NCI-H1417 treated with DMSO at 0.1 percent for 48 hours (cell line): ENCODE data around the gene INTS6L.

Source experiments
- DNase-seq: peaks from one replicate; lab custom pipeline; 2025; lab: John Stamatoyannopoulos, UW

Gene INTS6L

DNA sequence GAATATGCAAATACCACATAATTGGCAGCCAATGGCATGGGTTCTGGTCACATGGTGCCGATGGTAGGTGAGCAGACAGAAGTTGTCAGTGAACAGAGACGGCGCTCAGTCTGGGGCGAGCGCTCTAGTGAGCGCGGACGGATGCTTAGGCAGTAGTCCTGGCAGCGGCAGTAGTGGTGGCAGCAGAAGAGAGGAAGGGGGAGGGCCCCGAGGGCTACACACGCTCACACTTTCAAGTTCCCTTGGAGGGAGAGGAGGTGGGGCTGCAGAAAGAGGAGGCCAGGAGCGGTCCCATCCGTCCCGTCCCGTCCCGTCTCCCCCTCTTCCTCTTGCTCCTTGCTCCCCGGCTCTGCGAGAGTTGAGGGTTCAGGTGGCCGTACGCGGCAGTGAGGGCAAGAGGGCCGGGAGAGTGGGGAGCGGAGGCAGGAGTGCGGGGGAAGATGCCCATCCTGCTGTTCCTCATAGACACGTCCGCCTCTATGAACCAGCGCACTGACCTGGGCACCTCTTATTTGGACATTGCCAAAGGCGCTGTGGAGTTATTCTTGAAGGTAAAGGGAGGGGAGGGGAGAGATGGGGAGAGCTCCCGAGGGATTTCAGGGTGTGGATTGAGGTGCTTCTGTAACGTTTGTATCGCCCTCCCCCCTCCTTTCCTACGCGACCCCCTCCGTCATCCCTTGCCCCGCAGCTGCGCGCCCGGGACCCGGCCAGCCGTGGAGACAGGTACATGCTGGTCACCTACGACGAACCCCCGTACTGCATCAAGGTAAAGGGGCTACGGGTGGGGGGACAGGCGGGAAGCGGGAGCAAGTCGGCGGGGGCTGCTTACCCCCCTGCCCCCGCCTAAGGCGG is at the start of gene INTS6L:
INTS6L (plus strand) TSS at position 108 of the 852 bp plus-strand sequence; CDS start at position 441, 333 bp downstream.
- no peak for DNase-seq

GRCh38 chrX:135476378-135476777 is 44.1 kb upstream of the INTS6L start:
- DNase-seq = no peak

DNA sequence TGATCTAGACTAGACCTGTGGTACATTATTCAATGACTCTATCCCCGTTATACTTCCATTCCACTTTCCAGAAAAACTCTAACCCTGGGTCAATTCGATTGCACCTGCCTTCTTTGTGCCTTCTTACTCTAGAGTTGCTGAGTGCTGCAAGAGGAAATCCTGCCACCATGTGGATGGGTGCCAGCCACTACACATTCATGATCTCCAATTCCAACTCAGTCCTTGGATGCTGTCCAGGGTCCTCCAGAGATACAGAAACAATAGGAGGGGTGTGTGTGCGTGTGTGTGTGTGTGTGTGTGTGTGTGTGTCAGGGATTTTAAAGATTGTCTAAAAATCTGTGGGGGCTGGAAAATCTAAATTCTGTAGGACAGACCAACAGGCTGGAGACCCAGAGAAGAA is 42.9 kb upstream of the INTS6L start:
- no peak for DNase-seq

GRCh38 chrX:135480076-135480475 is 40.4 kb upstream of the INTS6L start:
- DNase-seq = no peak

- DNase-seq = no peak
These were observed 38.7 kb upstream of the INTS6L start for GRCh38 chrX:135481696-135482179.

GRCh38 chrX:135484641-135485289 is 35.7 kb upstream of the INTS6L start:
- DNase-seq = peak; percentile 0

DNA sequence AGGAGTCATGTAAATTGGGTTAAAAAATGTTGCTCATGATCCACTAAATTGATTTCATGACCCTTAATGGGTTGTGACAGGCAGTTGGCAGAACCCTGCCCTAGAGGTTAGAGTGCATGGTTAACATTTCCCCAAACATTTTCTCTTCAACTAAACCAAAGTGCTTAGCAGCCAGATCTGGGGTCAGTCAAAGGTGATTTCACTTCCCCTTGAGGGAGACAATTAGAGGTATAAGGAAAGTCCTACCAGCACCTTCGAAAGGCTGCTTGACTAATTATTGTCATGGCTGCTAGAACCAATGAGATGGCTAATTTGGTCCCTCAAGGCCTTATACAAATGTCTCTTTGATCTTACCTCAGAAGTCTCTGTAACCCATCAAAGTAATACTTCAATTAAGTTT is 30.9 kb upstream of the INTS6L start:
- no peak for DNase-seq

DNA sequence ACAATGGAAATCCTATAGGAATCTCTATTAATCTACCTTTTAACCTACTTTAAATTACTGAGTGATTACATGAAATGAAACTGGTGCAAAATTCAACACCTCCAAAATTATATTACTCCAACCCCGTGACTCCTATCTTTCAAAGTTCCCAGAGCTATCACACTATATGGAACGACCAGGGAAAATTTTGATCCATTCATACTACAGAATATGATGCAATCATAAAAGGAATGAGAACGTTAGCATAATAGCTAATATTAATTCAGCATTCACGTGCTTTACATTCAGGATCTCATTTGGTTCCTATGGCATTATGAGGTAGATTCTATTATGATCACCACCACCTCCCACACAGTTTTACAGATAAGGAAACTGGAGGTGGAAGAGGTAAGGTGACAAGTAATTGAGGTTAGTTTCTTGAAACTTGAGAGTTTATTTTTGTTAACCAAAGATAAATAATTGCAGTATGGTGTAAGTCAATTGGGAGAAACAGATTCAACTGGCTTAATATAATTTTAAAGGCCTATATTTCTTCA is 29.4 kb upstream of the INTS6L start:
- DNase-seq = no peak

- no peak for DNase-seq
These were observed 26.0 kb upstream of the INTS6L start for GRCh38 chrX:135494453-135494852.

- no peak for DNase-seq
These were observed 22.7 kb upstream of the INTS6L start for GRCh38 chrX:135497736-135498135.

GRCh38 chrX:135498236-135498635 is 22.2 kb upstream of the INTS6L start:
- DNase-seq = no peak

DNA sequence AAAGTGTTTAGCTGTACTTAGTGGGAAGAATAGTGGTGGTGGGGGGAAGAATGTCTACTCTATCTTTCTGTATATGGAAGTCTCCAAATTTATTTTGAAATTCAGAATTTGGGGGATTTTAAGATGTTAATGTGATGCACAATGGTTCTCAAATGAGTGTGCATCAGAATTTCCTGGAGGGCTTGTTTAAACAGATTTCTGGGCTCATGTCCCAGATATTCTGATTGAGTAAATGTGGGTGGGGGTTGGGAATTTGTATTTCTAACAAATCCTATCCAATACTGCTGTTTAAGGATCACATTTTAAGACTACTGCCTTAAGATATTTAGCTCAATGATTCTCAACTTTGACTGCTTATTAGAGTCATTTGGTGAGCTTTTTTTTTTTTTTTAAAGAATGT is 15.1 kb upstream of the INTS6L start:
- DNase-seq = no peak

- no peak for DNase-seq
These were observed 10.6 kb upstream of the INTS6L start for GRCh38 chrX:135509885-135510284.

- no peak for DNase-seq
These were observed 7.8 kb upstream of the INTS6L start for GRCh38 chrX:135512508-135513129.

GRCh38 chrX:135513130-135513515 is 7.3 kb upstream of the INTS6L start:
- no peak for DNase-seq

DNA sequence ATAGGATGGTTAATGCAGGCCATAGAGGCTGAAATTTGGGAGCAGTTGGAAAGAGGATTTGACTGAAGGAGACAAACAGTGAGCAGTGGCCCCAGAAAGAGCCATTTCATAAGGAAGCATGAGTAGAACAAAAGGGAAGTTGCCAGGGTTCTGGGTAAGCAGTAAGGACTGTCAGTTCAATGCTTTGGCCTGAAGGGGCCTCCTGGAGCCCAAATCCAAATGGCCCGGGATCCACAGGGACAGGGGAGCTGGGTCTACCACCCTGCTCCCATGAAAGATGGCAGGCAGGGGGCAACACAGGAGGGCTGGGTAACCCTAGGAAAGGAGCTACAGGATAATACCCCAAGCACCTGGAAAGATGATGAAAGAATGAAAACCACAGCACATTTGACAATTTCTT is 4.1 kb upstream of the INTS6L start:
- no peak for DNase-seq

DNA sequence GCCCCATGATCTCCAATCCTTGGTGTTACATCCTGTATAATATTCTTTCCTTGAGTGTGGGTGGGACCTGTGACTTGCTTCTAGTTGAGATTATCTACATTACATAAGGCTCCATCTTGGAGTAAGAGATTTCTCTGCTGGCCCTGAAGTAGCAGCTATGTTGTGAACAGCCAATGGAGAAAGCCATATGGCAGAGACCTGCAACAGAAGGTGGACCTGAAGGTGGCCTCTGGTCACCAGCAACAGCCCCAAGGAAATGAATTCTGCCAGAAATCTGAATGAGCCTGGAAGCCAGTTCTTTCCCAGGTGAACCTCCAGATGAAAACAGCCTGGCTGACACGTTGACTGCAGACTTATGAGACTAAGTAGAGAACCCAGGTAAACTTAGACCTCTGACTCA is 2.3 kb upstream of the INTS6L start:
- DNase-seq = no peak

- DNase-seq = no peak
These were observed 373 bp upstream of the INTS6L start for GRCh38 chrX:135520022-135520552.

- peak; percentile 17 for DNase-seq
These were observed 1.1 kb downstream of the INTS6L start for GRCh38 chrX:135521405-135522131.

DNA sequence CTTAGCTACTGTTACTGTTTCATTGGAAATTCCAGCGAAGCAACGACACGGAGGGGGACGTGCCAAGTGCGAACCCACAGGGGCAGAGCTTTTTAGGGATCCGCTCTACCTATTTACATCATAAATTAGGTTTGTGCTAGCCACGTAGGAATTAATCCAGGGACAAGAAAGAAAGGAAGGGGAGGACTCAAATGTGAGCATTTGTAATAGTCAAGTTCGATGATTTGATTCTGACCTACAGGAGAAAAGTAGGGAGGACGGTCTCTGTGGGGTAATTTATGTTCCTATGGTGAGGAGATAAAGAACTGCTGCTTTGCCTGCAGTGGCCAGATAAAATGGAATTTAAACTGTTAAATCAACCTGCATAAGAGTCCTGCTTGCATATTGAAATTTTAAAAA is 1.7 kb downstream of the INTS6L start:
- no peak for DNase-seq

DNA sequence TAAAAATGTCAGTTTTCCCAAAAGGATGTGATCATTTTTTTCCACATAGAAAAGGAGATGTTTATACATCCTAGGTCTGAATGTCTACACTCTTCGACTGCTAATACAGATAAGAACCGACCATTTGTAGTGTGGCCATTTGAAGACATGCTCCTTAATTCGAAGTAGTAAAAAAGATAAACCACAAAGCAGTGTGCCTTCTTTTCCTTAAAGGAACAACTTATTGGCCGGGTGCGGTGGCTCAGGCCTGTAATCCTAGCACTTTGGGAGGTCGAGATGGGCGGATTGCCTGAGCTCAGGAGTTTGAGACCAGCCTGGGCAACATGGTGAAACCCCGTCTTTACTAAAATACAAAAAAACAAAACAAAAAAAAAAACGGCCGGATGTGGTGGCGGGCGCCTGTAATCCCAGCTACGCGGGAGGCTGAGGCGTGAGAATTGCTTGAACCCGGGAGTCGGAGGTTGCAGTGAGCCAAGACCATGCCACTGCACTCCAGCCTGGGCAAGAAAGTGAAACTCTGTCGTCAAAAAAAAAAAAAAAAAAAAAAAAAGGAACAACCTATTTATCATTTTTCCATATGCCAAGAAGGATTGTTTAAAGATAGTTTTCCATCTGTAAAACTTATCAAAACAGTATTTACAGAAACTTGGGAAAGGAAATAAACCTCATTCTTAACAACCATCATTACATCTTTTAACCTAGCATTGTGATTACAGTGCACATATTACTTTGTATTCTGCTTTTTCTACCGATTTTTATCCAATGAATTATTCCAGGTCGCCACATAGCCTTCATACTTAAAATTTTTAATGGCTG is 2.6 kb downstream of the INTS6L start:
- DNase-seq = no peak
